ENCODE measurements around the gene GREB1.
"Not testable (repeated sequence)": the region's sequence is repeated elsewhere in the genome, so short reads cannot be mapped to it uniquely, and the experiment has no call there.

GREB1 gene

DNA sequence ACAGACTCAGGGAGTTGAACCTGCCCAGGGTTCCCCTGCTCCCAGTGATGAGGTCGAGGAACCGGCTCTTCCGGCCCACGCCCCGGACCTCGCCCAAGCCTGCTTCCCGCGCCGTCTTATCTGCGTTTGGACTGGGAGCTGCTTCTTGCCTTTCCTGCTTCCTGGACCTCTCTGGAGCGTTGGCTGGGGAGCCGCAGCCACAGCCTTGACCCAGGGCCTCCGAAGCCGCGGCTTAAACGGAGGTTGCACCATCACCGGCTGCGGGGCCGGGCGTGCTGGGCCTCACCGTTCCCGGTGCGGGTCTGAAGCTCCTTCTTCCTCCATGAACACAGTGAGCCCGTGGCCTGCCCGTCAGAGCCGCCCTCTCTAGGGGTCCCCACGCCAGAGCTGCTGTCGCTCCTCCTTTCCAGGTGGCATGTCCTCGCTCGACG is 122.8 kb downstream of the GREB1 start:
- DNase-seq (ENCODE audit: extremely low spot score, insufficient read length, low read depth), result no peak
- no peak for FAIRE-seq

DNA sequence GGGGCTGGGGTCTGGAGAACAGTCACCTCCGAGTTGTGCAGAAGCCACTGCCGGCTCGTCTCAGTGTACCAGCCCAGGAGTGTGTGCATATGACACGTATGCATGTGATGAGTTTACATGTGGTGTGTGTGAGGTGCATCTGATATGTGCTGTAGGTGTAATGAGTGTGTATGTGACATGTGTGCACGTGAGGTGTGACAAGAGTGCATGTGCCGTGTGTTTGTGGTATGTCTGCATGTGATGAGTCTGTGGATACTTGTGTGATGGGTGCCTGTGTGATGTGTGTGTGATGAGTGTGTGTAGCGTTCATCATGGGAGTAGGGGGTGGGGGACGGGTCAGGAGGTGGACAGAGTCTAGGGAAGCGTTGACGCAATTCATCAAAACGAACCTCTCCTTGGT is 123.3 kb downstream of the GREB1 start:
- no peak for FAIRE-seq

DNA sequence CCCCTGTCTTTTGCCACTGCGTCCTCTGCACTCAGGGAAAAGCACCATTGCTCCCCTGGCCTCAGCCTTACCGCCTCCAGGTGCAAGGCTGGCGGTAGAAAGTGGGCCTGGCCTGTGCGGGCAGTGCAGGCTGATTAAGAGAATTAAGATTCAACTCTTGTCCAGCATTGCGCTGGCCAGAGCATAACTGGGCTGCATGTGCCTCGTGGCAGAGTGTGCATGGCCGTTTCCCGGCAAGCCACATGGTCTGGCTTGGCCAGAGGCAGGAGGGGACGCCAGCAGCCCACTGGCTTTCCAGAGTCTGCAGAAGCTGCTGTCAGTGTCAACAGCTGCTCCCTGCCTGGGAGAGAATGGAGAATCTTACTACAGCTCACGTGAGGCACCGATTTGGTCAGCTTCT is 123.8 kb downstream of the GREB1 start:
- FAIRE-seq, result no peak
- no peak for DNase-seq (ENCODE audit: extremely low spot score, insufficient read length, low read depth)

More for the DNA sequence above, 123.3 kb downstream of the GREB1 start:
- DNase-seq (ENCODE audit: extremely low spot score, insufficient read length, low read depth), result no peak

DNA sequence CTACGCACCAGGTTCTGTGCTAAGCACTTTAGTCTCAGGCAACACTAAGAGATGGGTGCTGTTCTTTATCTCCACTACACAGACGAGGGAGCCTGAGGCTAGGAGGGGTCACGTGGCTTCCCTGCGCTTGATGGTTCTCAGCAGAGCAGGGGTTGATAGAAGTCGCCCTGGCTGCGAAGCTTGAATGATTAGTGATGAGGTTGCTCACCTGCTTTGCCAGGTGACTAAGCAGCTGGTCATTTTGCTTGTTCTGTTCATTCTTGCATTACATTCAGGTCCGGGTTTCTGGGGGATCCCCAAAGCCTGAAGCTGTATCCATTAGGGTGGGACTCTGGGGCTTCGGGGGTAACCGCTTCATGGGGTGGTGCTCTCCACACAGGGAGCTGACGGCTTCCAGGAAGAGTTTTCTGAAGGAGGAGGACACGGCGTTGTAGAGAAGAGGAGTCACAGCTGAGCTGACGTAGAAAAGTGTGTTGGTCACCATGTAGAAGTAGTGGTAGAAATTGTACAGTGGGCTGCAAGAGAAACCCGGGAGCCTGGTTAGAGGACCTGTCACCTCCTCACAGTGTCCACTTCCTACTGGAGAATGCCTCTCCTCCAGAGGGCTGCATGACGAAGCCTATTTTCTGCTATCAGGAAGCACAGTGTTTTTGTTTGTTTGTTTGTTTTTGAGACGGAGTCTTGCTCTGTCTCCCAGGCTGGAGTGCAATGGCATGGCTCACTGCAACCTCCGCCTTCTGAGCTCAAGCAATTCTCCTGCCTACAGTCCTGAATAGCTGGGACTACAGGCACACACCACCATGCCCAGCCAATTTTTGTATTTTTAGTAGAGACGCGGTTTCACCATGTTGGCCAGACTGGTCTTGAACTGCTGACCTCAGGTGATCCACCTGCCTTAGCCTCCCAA is 124.6 kb downstream of the GREB1 start:
- DNase-seq (ENCODE audit: extremely low spot score, insufficient read length, low read depth), result no peak
- FAIRE-seq, result no peak

DNA sequence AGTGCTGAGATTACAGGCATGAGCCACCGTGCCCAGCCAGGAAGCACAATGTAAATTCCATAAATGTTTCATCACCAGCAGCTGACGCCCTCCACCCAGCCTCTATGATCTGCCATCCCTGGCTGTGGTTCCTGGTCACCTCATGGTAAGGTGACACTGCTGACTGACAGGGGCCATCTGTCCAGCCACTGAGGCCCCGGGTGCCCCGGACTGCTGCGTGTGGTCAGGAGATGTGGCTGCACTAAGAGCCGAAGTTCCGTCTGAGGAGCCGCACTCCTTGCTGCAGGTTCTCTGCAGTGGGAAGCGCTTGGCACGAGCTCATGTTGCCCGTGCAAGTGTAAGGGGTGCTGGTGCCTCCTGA is 125.2 kb downstream of the GREB1 start:
- DNase-seq (ENCODE audit: extremely low spot score, insufficient read length, low read depth) (no peak), FAIRE-seq (no peak)

DNA sequence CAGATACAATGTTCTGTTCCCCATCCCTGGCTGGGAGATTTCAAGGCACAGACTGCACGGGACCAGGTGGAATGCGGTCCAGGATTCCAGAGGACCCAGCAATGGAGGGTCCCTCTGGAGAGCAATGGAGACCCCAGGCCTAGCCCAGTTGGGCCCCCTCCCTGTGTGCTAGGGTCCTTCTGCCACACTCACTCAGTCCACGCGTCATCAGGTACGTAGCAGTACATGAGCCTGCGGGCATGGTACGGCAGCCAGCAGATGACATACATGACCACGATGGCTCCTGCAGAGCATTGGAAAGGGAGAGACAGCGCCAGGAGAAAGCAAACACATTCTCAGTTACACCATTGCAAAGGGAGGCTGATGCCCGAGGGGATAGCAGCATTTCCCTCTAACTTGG is 126.0 kb downstream of the GREB1 start:
- FAIRE-seq, result no peak
- DNase-seq (ENCODE audit: extremely low spot score, insufficient read length, low read depth), result no peak

DNA sequence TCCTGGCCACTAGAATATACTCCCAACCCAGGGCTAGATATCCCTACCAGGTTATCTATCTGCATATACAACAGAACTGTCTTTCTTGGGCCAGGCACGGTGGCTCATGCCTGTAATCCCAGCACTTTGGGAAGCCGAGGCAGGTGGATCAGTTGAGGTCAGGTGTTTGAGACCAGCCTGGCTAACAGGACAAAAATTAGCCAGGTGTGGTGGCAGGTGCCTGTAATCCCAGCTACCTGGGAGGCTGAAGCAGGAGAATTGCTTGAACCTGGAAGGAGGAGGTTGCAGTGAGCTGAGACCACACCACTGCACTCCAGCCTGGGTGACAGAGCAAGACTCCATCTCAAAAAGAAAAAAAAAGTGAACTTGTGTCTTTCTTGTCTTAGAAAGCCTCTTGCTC is 126.6 kb downstream of the GREB1 start:
- FAIRE-seq; DNase-seq (ENCODE audit: extremely low spot score, insufficient read length, low read depth): not testable (repeated sequence)

DNA sequence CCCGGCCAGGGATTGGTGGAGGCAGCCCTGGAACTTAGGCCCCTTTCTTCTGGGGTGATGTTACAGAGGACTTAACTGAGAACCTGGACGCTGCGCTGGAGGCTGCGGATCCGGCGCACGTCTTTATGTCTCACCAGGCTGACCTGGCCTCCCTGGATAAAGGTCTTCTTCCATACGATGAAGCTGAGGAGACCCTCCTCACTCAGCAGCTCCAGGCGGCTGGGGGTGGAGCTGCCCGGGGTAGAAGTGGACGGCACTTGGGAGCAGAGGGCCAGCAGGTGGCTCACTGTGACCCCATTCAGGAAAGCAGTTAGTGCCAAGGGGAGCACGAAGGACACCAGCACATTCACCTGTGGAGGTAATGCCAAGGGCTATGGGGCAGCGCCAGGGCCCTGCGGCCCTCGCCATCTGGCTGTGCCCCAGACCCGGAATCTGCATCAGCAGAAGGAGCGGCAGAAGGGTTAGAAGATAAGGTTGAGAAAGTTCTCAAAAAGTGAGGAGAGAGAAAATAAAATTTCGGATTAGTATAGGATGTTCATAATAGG is 128.1 kb downstream of the GREB1 start:
- DNase-seq (ENCODE audit: extremely low spot score, insufficient read length, low read depth), result no peak
- FAIRE-seq, result no peak

DNA sequence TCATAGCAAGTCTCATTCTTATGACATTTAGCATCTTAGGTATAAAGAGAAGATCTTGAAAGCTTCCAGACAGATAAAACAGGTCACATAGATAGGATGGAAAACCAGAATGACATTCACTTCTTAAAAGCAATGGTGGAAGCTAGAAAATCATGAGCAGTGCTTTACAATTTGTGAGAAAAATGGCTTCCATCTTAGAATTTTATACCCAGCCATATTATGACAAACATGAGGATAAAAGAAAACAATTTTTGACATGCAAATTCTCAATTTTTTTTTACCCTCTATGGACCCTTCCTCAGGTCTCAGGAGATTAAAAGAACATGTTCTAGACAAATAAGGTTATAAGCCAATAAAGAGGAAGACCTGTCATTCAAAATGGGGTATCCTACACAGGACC is 129.0 kb downstream of the GREB1 start:
- DNase-seq (ENCODE audit: extremely low spot score, insufficient read length, low read depth) (no peak), FAIRE-seq (no peak)

DNA sequence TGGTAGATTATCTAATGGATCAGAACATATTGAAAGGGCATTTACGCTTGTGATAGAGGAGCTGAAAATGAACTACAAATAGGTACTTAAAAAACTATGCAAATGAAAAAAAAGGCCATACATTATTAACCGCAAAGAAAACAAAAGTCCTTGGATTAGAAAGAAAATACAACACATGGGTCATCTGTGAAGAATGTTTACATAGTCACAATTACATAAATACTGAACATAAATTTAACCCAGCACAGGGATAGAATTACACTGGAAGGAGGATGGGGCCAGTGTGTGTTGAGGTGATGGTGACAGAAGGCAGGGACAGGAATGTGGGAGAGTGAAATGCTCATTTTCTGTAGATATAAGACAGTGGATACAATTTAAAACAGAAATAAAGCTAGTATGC is 129.6 kb downstream of the GREB1 start:
- FAIRE-seq, result no peak
- DNase-seq (ENCODE audit: extremely low spot score, insufficient read length, low read depth), result no peak

DNA sequence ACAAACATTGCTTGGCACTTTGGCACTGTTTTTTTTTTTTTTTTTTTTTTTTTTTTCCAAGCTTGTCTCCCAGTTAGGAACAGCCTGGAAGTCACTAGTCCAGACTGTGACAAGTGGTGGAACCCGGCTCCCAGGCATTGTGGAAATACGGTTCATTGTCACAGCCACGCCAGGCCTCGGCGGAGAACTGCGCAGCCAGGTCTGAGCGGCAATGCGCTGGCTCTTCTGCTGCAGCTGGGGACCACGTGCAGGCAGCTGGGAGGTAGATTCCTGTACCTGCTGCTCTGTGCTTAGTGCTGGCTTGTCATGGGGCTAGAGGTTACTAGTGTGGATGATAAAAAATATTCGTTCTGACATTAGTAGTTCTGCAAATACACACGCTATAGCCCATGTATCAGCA is 131.2 kb downstream of the GREB1 start:
- FAIRE-seq, result no peak

DNA sequence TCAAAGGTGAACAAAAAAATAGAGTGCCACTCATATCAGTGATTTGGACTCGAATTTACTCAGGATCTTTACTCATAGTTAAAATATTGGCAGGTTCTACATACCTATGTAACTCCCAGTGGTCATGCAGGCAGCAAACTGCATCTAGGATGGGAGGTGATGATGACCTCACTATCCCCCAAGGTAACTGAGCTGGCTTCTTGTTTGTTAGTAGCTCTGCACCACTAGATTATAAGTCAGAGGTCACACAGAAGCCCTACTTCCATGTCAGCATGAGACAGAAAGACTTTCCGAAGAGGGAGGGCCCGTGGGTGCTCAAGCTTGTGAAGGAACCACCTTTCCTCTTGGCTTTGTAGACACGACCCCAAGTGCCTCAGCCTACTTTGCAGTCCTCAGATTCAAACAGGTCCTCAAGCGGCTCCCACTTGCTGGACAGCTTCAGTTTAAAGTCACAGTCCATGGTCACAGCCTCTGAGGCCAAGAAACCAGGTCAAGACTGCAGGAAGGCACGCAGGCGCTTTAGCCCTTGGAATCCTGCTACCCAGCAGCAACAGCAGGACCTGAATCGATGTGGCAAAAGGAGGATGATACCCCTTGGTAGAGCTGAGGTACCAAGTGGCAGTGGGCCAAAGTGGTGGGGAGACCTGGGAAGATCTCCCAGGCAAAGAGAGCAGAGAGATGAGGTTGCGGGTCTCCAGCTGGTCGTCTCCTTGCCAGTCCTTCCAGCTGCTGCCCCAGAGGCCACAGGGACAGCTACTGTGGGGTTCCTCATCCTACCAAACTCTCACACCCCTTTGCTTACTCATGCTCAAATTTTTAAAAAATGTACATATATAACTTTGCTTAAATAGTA is 131.9 kb downstream of the GREB1 start:
- FAIRE-seq, result no peak

More for the DNA sequence above, 131.2 kb downstream of the GREB1 start:
- no peak for DNase-seq (ENCODE audit: extremely low spot score, insufficient read length, low read depth)

DNA sequence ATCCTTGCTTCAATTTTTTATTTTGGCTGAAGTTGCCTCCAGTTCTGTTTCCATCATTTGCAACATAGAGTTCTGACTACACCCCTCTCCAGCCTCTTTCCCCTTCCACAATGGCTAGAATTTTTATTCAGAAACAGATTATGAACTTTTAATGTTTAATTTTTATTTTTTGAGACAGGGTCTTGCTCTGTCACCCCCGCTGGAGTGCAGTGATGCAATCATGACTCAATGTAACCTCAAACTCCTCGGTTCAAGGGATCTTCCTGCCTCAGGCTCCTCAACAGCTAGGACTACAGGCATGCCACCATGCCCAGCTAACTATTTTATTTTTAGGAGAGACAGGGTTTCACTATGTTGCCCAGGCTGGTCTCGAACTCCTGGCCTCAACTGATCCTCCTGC is 133.3 kb downstream of the GREB1 start:
- DNase-seq (ENCODE audit: extremely low spot score, insufficient read length, low read depth), result no peak
- FAIRE-seq, result no peak

More for the DNA sequence above, 131.9 kb downstream of the GREB1 start:
- no peak for DNase-seq (ENCODE audit: extremely low spot score, insufficient read length, low read depth)

DNA sequence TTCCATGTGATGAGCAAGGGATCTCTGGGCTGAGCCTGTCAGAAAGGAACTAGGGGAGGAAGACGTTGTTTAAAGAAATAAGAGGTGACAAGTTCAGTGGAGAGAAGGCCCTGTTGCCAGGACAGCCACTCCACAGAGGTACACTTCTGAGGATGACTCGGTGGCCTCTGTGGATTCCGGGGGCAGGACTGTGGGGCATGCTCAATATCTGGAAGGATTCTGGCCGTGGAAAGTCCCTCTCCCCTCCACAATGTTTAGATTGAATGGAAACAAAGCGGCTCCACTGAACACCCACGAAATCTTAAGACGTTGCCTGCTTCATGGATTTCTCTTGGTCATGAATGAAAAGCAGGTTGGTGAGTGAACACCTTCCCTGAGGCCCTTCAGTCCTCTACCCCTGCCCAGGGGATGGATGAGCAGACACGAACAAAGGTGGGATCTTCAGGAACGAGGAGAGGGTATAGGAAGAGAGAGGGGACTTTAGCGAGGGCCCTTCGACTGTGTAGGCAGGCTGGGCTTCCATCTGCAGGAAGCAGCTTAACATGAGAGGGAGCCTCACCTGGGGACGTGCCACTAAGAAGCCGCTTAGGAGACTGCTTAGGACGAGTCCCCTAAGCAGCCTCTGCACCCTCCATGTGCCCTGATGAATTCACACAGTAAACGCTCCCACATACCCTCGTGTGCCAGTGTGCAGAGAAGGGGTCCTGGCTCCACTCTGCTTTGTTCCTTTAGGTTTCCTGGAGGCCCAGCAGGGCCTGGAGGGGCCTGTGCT is 134.2 kb downstream of the GREB1 start:
- no peak for FAIRE-seq
- no peak for DNase-seq (ENCODE audit: extremely low spot score, insufficient read length, low read depth)

DNA sequence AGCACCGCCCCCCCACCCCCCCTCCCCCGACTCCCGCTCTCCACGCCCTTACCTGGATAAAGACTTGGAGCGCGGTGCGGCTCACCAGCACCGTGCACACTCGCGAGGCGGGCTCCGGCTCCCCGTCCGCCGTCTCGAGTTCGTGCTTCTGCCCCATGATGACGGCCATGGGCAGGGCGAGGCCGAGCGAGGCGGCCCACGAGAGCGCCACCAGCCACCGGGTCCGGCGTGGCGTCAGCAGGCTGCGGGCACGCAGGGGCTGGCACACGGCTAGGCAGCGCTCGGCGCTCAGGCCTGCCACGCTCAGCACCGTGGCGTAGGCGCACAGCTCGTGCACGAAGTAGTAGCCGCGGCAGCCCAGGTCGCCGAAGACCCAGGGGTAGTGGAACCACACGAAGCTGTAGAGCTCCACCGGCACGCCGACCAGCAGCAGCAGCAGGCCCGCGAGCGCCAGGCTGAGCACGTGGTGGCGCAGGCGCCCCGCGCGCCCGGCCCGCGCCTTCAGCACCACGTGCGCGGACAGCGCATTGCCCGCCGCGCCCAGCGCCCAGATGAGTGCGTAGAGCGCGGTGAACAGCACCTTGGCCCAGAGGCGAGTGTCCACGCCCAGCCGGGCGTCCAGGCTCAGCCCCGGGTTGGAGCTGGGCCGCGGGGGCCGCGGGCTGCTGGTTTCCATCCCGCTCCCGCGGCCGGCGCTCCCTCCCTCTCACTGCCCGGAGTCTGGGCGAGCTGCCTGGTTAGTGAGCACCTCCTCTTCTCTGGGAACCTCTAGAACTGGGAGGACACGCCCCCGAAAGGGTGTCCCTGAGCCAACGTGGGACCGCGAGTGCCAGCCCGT is 135.8 kb downstream of the GREB1 start, which contains the start of gene NTSR2:
TSS of gene NTSR2 (minus strand) at position 742 of the 838 bp plus-strand sequence. CDS start at position 676, 66 bp downstream.
- DNase-seq (ENCODE audit: extremely low spot score, insufficient read length, low read depth) (no peak), FAIRE-seq (no peak)

DNA sequence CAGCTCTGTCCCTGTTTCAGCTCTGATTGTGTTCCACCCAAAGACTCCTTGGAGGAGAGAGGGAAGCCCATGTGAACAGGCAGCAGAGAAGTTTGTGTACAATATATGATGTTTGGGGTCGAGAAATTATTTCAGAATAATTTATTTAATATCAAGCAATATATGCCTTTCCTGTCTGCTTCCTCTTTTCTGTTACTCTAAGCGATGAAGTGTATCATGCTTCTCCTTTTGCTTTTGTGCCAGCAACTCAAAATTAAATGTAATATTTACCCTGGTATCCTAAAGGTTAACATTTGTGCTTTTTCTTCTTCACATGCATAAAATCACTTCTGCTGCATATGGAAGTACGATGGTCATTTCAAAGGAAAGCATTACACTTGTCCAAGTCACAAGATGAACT is 138.6 kb downstream of the GREB1 start:
- DNase-seq (ENCODE audit: extremely low spot score, insufficient read length, low read depth) (no peak), FAIRE-seq (no peak)

DNA sequence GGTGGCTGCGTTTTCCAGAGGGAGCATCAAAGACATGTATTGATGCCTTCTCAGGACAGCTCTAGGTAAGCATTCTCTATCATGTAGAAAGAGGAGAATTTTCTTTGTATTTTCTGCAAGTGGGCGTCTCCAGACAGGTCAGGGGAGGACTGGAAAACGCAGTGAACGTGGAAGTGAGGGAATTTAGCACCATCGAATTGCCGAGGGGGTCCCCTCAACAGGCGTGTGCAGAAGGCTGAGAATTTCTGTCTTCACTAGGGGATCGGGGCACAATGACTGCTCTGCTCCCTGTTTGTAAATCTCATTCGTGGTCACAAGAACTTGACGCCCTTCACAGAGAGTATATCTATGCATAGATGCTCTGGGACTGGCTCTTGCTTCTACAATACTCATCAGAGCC is 141.1 kb downstream of the GREB1 start:
- DNase-seq (ENCODE audit: extremely low spot score, insufficient read length, low read depth), result no peak
- no peak for FAIRE-seq

DNA sequence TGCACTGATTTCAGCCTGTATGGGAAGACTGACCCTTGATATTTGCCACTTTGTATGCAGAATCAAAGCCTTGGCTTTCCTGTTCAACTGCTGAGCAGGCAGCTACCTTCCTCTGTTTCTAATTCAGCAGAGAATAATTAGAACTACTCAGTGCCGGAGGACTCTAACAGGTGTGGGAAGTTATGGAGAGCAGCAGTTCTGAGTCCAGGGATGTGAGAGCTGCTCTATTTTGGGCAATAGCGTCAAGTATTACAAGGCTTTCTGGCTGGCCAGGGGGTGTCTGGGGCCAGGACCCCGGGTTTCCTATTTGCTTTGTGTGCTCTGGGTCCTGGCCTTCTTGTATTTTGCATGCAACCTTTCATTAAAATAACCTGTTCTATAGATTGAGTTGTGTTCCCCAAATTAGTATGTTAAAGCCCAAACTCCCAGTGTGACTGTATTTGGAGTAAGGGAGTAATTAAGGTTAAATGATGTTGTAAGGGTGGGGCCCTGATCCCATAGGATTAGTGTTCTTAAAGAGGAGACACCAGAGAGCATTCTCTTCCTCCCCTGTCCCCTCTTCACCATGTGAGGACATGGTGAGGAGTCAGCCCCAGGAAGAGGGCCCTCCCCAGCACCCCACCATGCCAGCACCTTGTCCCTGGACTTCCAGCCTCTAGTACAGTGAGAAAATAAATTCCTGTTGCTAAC is 141.7 kb downstream of the GREB1 start:
- FAIRE-seq, result no peak
- no peak for DNase-seq (ENCODE audit: extremely low spot score, insufficient read length, low read depth)

DNA sequence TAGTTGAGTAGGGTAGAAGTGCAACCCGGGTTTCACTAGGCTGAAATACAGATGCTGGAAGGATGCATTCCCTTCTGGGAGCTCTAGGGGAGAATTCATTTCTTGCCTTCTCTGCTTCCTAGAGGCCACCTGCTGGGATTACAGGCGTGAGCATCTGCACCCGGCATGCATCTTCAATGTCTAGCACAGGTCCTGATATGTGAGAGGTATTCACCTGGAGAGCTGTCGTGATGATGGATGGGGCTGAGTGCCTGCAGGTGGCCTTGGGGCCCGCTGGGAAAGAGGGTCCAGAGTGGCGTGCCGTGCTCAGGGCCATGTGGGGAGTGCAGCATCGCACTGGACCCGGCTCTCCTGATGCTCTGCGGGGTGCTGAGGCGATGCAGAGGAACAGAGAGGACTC is 142.8 kb downstream of the GREB1 start:
- DNase-seq (ENCODE audit: extremely low spot score, insufficient read length, low read depth), result no peak
- no peak for FAIRE-seq

Data from GM18507 (cell line).